ENCODE results near the gene DNAH17.

The DNAH17 gene

GRCh38 chr17:78544881-78545755 is 32.1 kb downstream of the DNAH17 start:
- no peak for DNase-seq

DNA sequence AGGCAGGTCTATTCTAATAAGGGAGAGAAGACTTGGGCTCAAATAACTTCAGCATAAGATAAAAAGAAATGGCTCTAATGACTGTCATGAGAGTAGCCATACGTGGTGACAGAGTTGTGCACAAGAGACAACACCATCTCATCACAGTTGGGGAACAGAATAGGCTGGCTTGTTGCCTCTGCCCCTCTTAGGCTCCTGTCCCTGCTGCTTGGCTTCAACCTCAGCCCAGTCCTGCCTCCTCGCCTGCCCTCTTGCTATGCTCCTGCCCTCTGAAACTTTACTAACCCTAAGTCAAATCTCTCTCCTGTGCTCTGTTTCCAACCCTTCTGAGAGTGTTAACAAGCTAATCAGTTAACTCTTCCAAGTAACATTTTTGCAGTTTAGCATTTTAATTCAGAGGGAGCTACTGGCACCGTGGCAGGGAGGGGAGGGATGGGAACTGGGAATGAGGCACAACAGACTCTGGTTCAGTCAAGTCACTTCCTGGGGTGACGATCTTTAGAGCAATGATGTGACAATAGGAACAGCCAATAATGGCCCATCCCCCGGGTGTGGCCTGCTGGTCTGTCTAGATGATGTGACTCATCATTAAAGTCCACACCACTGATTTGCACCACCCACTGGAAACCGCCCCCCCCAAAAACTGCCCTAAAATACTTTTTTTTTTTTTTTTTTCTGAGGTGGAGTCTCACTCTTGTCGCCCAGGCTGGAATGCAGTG is 35.5 kb downstream of the DNAH17 start:
- DNase-seq: no peak

- no peak for DNase-seq
These were observed 37.4 kb downstream of the DNAH17 start for GRCh38 chr17:78539781-78540180.

DNA sequence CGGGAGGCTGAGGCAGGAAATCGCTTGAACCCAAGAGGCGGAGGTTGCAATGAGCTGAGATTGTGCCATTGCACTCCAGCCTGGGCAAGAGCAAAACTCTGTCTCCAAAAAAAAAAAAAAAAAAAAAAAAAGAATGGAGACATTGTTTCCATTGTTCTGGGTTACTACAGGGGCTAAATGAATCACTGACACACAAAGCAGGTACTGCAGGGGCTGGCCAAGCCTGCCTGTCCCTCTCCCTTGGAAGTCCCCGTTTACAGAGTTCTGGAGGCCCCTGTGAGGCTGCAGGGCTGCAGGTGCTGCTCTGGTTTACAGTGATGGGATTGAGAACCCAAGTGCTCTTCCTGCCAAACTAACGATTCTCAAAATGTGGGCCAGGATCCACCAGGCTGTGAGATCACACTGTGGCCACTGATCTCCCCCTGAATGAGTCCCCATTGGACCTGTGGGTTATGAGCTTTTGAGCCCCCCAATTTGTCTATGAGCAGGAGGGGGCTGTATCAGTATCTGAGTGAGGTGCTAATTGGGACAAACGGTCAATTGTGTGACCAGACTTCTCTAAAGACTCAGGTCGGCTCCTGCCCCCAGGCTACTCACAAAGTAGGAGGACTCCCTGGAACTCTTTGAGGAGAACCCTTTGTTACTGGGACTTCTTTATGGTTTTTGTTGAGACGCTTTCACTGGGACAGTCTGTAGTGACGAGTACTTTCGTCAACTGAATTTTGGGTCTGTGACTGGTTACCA is 39.0 kb downstream of the DNAH17 start:
- DNase-seq: no peak

DNA sequence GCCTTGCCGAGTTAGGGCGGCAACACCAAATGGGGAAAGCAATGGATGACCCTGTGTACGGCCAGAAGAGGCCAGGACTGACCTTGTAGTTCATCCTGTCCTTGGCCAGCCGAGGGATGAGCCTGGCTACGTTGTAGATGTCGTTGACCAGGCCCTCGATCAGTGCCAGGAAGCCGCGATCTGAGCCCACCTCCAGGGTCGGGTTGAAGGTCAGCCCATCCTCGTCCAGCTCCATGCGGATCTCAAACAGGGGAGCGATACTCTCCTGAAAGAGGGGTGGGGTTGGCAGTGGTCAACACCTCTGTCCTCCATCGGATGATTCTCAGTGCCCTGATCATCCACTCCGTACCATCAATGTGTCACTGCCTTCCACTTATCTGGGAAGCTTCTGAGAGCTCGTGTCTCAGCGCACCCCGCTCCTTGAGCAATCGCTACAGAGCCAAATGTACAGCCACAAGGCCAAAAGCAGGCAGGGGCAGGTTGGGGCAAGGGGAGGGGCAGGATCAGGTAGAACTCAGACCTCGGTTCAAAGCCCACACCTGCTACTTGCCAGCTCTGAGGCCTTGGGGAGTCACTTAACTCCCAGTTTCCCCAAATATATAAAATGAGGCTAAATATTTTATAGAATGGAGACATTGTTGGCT is 39.9 kb downstream of the DNAH17 start:
- no peak for DNase-seq

GRCh38 chr17:78535273-78536197 is 41.7 kb downstream of the DNAH17 start:
- DNase-seq: no peak

GRCh38 chr17:78534492-78535272 is 42.5 kb downstream of the DNAH17 start:
- no peak for DNase-seq

GRCh38 chr17:78532922-78533640 is 44.1 kb downstream of the DNAH17 start:
- peak in 1 of 2 donors; percentile 14 for DNase-seq

GRCh38 chr17:78532311-78532710 is 44.9 kb downstream of the DNAH17 start:
- no peak for DNase-seq

GRCh38 chr17:78530675-78531074 is 46.5 kb downstream of the DNAH17 start:
- no peak for DNase-seq

GRCh38 chr17:78529871-78530670 is 47.1 kb downstream of the DNAH17 start:
- no peak for DNase-seq

DNA sequence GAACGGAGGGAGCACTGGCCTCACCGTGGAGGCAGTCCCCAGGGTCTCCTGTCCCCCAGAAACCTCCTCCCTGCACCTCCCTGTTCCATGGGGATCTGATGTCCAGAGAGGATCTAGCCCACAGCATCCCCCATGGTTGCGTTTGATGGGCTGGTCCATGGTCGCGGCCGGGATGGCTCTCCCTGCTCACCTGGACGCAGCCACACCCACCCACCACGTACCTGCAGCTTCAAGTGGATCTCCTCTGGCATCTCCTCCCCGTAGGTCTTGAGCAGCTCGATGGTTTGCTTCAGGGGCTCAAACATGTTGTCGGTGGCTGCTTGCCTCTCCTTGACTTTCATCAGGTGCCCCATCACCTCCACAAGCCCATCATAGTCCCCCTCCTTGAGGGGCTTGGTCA is 47.9 kb downstream of the DNAH17 start:
- DNase-seq: no peak

GRCh38 chr17:78528541-78528940 is 48.7 kb downstream of the DNAH17 start:
- no peak for DNase-seq

- no peak for DNase-seq
These were observed 49.9 kb downstream of the DNAH17 start for GRCh38 chr17:78527345-78527744.

DNA sequence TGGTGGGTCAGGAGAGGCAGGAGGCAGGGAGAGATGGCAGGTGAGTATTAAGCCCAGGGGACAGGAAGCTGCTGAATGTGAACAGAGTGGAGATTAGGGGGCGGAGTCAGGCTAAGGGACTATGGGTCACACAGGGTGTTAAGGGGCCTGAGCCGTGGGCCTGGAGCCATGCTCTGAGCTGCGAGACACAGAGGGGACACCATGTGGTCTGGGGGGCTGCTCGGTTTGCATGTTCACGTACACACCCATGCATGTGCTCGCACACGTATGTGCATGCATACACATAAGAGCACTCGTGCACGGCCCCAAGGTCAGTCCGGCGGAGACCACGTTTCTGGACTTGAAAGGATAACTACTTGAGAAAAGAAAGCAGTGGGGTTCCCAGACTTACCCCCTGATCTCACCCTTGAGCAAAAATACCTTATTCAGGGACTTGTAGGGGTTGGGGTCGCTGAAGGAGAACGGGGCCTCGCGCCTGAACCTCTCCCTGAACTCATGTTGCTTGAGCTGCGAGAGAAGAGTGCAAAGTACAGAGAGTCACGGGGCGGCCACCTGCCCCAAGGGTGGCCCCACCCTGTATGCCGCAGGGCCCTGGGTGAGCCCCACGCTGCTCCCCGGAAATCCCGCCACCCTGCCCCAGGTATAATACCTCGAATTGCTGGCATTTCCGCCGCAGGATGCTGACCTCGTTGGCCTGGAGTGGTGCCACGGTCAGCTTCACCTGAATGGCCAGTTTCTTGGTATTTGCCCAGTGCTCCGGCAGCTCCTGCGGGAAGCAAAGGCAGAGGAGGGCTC is 50.8 kb downstream of the DNAH17 start:
- DNase-seq: no peak

GRCh38 chr17:78525511-78526160 is 51.6 kb downstream of the DNAH17 start:
- DNase-seq: no peak

GRCh38 chr17:78524870-78525510 is 52.2 kb downstream of the DNAH17 start:
- no peak for DNase-seq
